Measurements from ENCODE around the gene SGK1.
A peak's percentile ranks its signal among the peaks of the same experiment; 100 is the strongest.

The SGK1 gene

DNA sequence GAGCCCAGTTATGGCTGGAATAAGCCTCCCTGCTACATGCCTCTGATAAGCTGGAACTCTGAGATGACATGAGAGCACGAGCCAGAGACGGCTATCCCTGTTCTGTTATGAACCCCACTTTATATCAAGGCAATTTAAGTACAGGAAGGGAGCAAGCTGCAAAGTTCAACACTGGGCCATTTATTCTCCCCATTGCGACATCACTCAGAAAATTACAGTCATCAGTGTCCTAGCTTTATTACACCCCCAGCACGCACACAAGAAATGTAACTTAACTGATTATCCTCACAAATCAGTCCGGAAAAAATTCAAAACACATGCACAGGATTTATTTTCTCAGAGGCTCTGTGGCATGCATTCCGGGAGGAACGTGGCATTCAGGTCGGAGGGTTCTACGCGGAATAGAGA is 140.2 kb downstream of the SGK1 start:
- Histone ChIP-seq H3K9me3 (ENCODE audit: severe bottlenecking) (no peaks in the 10 kb centered on the region), H3K36me3 (ENCODE audit: low read depth) (peaks cover 18% of the 10 kb centered on the region), H3K27ac (ENCODE audit: poor library complexity, severe bottlenecking) (no peak overlapping the region), H3K4me3 (ENCODE audit: severe bottlenecking) (no peak overlapping the region), H3K4me1 (ENCODE audit: insufficient read depth, poor library complexity, severe bottlenecking) (peaks cover 13% of the 10 kb centered on the region), H3K27me3 (ENCODE audit: insufficient read depth, poor library complexity, severe bottlenecking) (no peaks in the 10 kb centered on the region)
- no peak for ATAC-seq (ENCODE audit: low read depth)
- DNase-seq (ENCODE audit: low spot score): no peak
- TF ChIP-seq, protein P1, sequence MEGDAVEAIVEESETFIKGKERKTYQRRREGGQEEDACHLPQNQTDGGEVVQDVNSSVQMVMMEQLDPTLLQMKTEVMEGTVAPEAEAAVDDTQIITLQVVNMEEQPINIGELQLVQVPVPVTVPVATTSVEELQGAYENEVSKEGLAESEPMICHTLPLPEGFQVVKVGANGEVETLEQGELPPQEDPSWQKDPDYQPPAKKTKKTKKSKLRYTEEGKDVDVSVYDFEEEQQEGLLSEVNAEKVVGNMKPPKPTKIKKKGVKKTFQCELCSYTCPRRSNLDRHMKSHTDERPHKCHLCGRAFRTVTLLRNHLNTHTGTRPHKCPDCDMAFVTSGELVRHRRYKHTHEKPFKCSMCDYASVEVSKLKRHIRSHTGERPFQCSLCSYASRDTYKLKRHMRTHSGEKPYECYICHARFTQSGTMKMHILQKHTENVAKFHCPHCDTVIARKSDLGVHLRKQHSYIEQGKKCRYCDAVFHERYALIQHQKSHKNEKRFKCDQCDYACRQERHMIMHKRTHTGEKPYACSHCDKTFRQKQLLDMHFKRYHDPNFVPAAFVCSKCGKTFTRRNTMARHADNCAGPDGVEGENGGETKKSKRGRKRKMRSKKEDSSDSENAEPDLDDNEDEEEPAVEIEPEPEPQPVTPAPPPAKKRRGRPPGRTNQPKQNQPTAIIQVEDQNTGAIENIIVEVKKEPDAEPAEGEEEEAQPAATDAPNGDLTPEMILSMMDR (IDR thresholded peaks at IDR 0.05; ENCODE audit: poor library complexity, severe bottlenecking): no peak

GRCh38 chr6:134177236-134177635 is 140.7 kb downstream of the SGK1 start:
- DNase-seq (ENCODE audit: low spot score) (no peak), ATAC-seq (ENCODE audit: low read depth) (no peak)
- no peaks in the 10 kb centered on the region for H3K27me3 ChIP-seq (ENCODE audit: insufficient read depth, poor library complexity, severe bottlenecking)
- peaks cover 23% of the 10 kb centered on the region for H3K36me3 ChIP-seq (ENCODE audit: low read depth)
- H3K4me3 ChIP-seq (ENCODE audit: severe bottlenecking): no peak overlapping the region
- peaks cover 18% of the 10 kb centered on the region for H3K4me1 ChIP-seq (ENCODE audit: insufficient read depth, poor library complexity, severe bottlenecking)
- no peaks in the 10 kb centered on the region for H3K9me3 ChIP-seq (ENCODE audit: severe bottlenecking)
- TF ChIP-seq, protein P1 (IDR thresholded peaks at IDR 0.05; ENCODE audit: poor library complexity, severe bottlenecking): no peak
- H3K27ac ChIP-seq (ENCODE audit: poor library complexity, severe bottlenecking): no peak overlapping the region

DNA sequence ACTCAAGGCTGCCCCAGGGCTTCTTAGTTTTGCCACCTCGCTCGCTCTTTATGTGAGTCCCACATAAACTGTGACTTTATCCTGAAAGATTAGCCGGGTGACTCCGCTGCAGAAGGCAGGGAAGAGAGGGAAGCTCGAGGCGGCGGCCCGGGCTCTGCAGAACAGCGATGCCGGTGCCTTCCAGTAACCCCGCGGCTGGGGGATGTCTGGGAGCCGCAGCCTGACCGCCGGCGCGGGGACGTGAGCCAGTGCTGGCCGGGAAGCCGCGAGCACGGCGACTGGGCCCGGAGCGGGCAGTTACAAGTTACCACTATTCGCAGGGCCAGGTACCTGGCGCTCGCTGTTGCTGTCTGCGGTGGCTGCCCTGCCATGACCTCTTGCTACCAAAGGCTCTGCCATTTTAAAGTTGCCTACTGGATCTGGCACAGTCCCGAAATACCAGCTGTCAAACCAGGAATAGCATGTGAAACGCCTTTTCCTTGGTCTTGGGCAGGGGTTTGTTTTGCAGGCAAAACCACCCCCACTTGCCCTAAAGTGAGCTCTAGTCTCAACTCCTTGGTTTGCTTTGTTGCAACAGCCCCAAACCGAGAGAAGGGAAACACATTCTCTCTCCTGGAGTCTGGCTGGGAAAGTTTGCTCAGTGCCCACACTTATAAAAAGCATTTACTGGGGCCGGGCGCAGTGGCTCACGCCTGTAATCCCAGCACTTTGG is 141.5 kb downstream of the SGK1 start:
- ATAC-seq (ENCODE audit: low read depth): no peak
- peaks cover 31% of the 10 kb centered on the region for H3K36me3 ChIP-seq (ENCODE audit: low read depth)
- H3K27ac ChIP-seq (ENCODE audit: poor library complexity, severe bottlenecking): peak overlapping the region; percentile 91
- H3K4me1 ChIP-seq (ENCODE audit: insufficient read depth, poor library complexity, severe bottlenecking): peaks cover 24% of the 10 kb centered on the region
- no peaks in the 10 kb centered on the region for H3K27me3 ChIP-seq (ENCODE audit: insufficient read depth, poor library complexity, severe bottlenecking)
- H3K4me3 ChIP-seq (ENCODE audit: severe bottlenecking): no peak overlapping the region
- TF ChIP-seq, protein P1 (IDR thresholded peaks at IDR 0.05; ENCODE audit: poor library complexity, severe bottlenecking): no peak
- no peaks in the 10 kb centered on the region for H3K9me3 ChIP-seq (ENCODE audit: severe bottlenecking)
- no peak for DNase-seq (ENCODE audit: low spot score)

DNA sequence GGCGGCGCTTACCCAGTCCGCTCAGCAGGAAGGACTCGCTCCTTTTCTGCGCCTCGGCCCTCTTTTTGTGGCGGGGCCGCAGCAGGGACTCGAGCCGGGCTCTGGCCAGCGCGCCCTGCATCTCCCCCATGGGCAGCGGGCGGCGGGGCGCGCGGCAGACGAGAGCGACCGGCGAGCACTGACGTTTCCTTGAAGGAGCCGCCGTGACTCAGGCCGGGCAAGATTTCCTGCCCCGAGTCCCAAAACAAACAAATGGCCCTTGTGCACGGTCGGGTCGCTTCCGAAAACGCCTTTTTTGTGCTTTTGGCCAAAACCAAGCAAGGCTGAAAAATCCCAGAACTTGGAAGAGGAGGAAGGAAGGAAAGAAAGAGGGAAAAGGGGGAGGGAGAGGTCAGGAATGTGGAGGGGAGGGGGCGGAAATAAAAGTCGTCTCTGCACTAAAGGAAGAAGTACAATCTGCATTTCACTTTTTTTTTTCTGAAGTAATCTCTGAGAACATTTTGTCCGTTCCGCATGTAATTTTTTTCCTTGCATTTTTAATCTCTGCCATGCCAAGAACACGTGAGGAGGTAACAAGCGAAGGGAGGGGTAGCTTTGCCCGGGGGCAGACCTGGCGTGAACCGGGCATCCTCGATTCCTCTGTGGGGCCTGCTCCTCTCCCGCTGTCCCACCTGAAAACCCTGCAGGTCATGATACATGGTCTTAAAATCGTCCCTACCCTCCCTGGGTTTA is 142.2 kb downstream of the SGK1 start:
- no peaks in the 10 kb centered on the region for H3K27me3 ChIP-seq (ENCODE audit: insufficient read depth, poor library complexity, severe bottlenecking)
- DNase-seq (ENCODE audit: low spot score) (no peak), ATAC-seq (ENCODE audit: low read depth) (peak; percentile 47)
- TF ChIP-seq, protein P1 (IDR thresholded peaks at IDR 0.05; ENCODE audit: poor library complexity, severe bottlenecking): no peak
- H3K36me3 ChIP-seq (ENCODE audit: low read depth): peaks cover 38% of the 10 kb centered on the region
- peak overlapping the region; percentile 91 for H3K27ac ChIP-seq (ENCODE audit: poor library complexity, severe bottlenecking)
- peak overlapping the region; percentile 60 for H3K4me3 ChIP-seq (ENCODE audit: severe bottlenecking)
- H3K4me1 ChIP-seq (ENCODE audit: insufficient read depth, poor library complexity, severe bottlenecking): peaks cover 31% of the 10 kb centered on the region
- no peaks in the 10 kb centered on the region for H3K9me3 ChIP-seq (ENCODE audit: severe bottlenecking)

All from RWPE2 (cell line).